ENCODE results near the gene KPTN. TPM values are rescaled to one million over a fixed set of nuclear protein-coding genes. Genes with fewer than 3 reads are reported as not detected.

Gene KPTN
- total and polyA plus RNA-seq, 2 of the 13 experiments (the other 11 are each of a cell fraction or from before 2014, with no cell fraction given): 9.1 to 13.3 TPM

DNA sequence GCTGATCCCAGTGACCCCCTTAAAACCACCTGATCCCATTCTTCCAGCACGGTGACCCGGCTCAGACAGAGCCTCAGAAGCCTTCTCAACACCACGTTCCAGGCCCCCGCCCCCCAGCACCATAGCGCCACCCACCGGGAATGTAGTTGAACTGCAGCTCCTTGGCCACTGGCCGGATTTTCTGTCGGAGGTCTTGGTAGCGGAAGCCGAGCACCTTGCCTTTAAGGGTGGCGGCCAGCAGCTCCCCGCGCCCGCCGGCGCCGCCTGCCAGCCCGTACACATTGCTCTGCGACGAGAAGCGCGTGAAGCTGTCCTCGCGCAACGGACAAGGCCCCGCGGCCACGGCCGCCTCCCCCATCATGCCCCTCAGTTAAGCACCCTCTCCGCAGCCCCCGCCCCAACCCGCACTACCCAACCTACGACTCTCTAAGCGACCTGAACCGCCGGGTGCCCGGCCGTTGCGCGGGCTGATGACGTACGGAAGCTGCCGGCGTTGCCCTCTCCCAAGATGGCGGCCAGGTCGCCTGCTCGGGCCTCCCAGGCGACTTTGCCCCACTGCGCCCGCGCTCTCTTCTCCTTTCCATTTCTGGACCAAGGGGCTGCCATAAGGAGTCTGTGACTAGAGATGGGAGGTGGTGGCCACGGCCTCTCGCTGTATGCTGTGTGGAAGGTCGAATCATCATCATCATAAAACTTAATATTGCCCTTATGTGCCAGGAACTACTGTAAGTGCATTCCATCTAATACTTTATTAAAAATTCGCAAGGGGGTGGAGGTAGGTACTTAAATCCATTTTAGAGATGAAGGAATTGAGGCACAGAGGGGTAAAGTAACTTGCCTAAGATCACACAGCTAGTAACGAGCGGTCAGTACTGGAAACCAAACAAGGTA lies at the start of gene KPTN (continued):
- TF ChIP-seq ZNF607 (CRISPR knock-in tag; IDR thresholded peaks at IDR 0.05; ENCODE audit: borderline replicate concordance) (peak; percentile 73; the same call in 1 of the 2 replicates), SMARCE1 (IDR thresholded peaks at IDR 0.05; ENCODE audit: borderline replicate concordance) (no peak), EP300 (IDR thresholded peaks at IDR 0.05; ENCODE audit: low read depth in 2 of 2, low read length in 2 of 2) (peak in 1 of 2 experiments; percentile 54; a peak in 1 of 4 replicates), EP300 (CRISPR knock-in tag; IDR thresholded peaks at IDR 0.05; ENCODE audit: borderline replicate concordance) (no peak), ZNF577 (CRISPR knock-in tag; IDR thresholded peaks at IDR 0.05; ENCODE audit: borderline replicate concordance, low read depth) (no peak), HOXD1 (CRISPR knock-in tag; IDR thresholded peaks at IDR 0.05) (no peak; the same call in 1 of the 2 replicates), GABPB1 (CRISPR knock-in tag; IDR thresholded peaks at IDR 0.05) (peak; percentile 90), FOXA1 (IDR thresholded peaks at IDR 0.05) (no peak), FOXA1 (CRISPR knock-in tag; IDR thresholded peaks at IDR 0.05) (no peak), ZNF264 (CRISPR knock-in tag; IDR thresholded peaks at IDR 0.05) (no peak), CHCHD3 (CRISPR knock-in tag; IDR thresholded peaks at IDR 0.05) (no peak), NR2F1 (CRISPR knock-in tag; IDR thresholded peaks at IDR 0.05) (0 out of 4 replicates have a peak, but pooled peaks of 1 of the 2 experiments have one; percentile 13), IRX3 (CRISPR knock-in tag; IDR thresholded peaks at IDR 0.05; ENCODE audit: borderline replicate concordance, low read depth) (no peak), ZNF790 (CRISPR knock-in tag; IDR thresholded peaks at IDR 0.05; ENCODE audit: borderline replicate concordance) (no peak), ZBTB42 (CRISPR knock-in tag; IDR thresholded peaks at IDR 0.05) (no peak; the same call in 1 of the 2 replicates)
- TF ChIP-seq, protein P1, sequence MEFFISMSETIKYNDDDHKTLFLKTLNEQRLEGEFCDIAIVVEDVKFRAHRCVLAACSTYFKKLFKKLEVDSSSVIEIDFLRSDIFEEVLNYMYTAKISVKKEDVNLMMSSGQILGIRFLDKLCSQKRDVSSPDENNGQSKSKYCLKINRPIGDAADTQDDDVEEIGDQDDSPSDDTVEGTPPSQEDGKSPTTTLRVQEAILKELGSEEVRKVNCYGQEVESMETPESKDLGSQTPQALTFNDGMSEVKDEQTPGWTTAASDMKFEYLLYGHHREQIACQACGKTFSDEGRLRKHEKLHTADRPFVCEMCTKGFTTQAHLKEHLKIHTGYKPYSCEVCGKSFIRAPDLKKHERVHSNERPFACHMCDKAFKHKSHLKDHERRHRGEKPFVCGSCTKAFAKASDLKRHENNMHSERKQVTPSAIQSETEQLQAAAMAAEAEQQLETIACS (CRISPR knock-in tag; IDR thresholded peaks at IDR 0.05): no peak
- TF ChIP-seq, protein P2, sequence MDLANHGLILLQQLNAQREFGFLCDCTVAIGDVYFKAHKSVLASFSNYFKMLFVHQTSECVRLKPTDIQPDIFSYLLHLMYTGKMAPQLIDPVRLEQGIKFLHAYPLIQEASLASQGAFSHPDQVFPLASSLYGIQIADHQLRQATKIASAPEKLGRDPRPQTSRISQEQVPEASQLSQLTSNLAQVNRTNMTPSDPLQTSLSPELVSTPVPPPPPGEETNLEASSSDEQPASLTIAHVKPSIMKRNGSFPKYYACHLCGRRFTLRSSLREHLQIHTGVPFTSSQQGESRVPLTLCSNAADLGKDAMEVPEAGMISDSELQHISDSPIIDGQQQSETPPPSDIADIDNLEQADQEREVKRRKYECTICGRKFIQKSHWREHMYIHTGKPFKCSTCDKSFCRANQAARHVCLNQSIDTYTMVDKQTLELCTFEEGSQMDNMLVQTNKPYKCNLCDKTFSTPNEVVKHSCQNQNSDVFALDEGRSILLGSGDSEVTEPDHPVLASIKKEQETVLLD (CRISPR knock-in tag; IDR thresholded peaks at IDR 0.05; ENCODE audit: low read depth): no peak
- TF ChIP-seq, protein P3, sequence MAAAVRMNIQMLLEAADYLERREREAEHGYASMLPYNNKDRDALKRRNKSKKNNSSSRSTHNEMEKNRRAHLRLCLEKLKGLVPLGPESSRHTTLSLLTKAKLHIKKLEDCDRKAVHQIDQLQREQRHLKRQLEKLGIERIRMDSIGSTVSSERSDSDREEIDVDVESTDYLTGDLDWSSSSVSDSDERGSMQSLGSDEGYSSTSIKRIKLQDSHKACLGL (CRISPR knock-in tag; IDR thresholded peaks at IDR 0.05): peak; percentile 64; the same call in 1 of the 2 replicates
